Tibial nerve (tissue), 4 donors: ENCODE measurements around the gene IFI27L2. TPM values are rescaled to one million over a fixed set of nuclear protein-coding genes. Genes with fewer than 3 reads are reported as not detected.

Experiments
- DNase-seq, 2 donors: peaks; one replicate each; pipeline ENCODE4 v3.0.0-alpha.2; 2019; ENCODE audit warnings: low spot score in 2 of 2
- H3K27ac ChIP-seq, 4 donors: fragments of 200-600 bp; sonication (generic) in 3 of 4; one replicate each; pipeline ENCODE4 v1.5.1; 2017 to 2019; ENCODE audit warnings: mild to moderate bottlenecking in 1 of 4
- H3K27me3 ChIP-seq, 2 donors: fragments of 200-600 bp; sonication (generic) in 1 of 2; one replicate each; pipeline versions ENCODE4 v1.5.1 to v1.6.0; 2017 to 2019
- H3K36me3 ChIP-seq, 3 donors: fragments of 200-600 bp; sonication (generic); one replicate each; pipeline ENCODE4 v1.5.1; 2018 to 2019
- H3K4me1 ChIP-seq, 4 donors: fragments of 200-600 bp; sonication (generic) in 3 of 4; one replicate each; pipeline ENCODE4 v1.5.1; 2017 to 2019
- H3K4me3 ChIP-seq, 4 donors: fragments of 200-600 bp; sonication (generic) in 3 of 4; one replicate each; pipeline ENCODE4 v1.5.1; 2017 to 2019; ENCODE audit warnings: mild to moderate bottlenecking in 1 of 4, moderate library complexity in 1 of 4
- H3K9me3 ChIP-seq, 4 donors: fragments of 200-600 bp; sonication (generic) in 3 of 4; one replicate each; pipeline ENCODE4 v1.5.1; 2017 to 2019
- CTCF ChIP-seq, 5 experiments: fragments of 200-600 bp in 3 of 5; fragments of 450-650 bp in 2 of 5; sonication (generic) in 3 of 5; IDR thresholded peaks; one replicate each; pipeline ENCODE4 v1.5.1; 2016 to 2019; ENCODE audit warnings: antibody characterized with exemption in 5 of 5, mild to moderate bottlenecking in 3 of 5, moderate library complexity in 2 of 5
- EP300 ChIP-seq, 2 donors: sonication (generic); formaldehyde crosslinking; IDR thresholded peaks; one replicate each; pipeline ENCODE4 v1.6.1; 2017; ENCODE audit warnings: antibody characterized with exemption in 2 of 2, mild to moderate bottlenecking in 1 of 2
- POLR2A ChIP-seq, 2 donors: fragments of 450-650 bp; IDR thresholded peaks; one replicate each; pipeline ENCODE4 v1.6.1; 2017; ENCODE audit warnings: antibody characterized with exemption in 2 of 2, mild to moderate bottlenecking in 2 of 2, moderate library complexity in 2 of 2
- WGBS, 2 donors: methylation state at CpG; one replicate each; pipeline ENCODE4 v1.1.5; 2018; 5-methylcytosine and 5-hydroxymethylcytosine counted together
- total RNA-seq, 4 donors: library from RNA; depleted of rRNA; stranded (reverse); fragments of >200 nt; gene quantifications; one replicate each; pipeline ENCODE4 v1.1.0, GENCODE V29; 2016

The IFI27L2 gene
- total RNA-seq, 4 donors from 2014 or later = 76.8 to 146 (median 129) TPM

- Histone ChIP-seq H3K36me3 (no peaks in the 10 kb centered on the region), H3K9me3 (peaks cover 0 to 8% (median 0%) of the 10 kb centered on the region in 4 donors), H3K27ac (no peak overlapping the region), H3K27me3 (peaks cover 0 to 14% of the 10 kb centered on the region in 2 donors), H3K4me1 (peaks cover 0 to 6% (median 0%) of the 10 kb centered on the region in 4 donors), H3K4me3 (no peak overlapping the region)
- no peak for TF ChIP-seq EP300 (IDR thresholded peaks at IDR 0.05)
- no peak for TF ChIP-seq POLR2A (IDR thresholded peaks at IDR 0.05)
- TF ChIP-seq CTCF (IDR thresholded peaks at IDR 0.05) = no peak
- WGBS, 2 donors = 77 to 85% methylated on average over 9 of the region's 9 CpGs
- no peak for DNase-seq
Observed at GRCh38 chr14:94138251-94138650, 8.8 kb upstream of the IFI27L2 start.

- peak; percentile 88 to 97 for DNase-seq
- peaks cover 0 to 8% (median 0%) of the 10 kb centered on the region in 4 donors for H3K9me3 ChIP-seq
- WGBS, 2 donors = 30 to 55% methylated on average over 9 to 18 of the region's 18 CpGs
- H3K4me1 ChIP-seq = peaks cover 0 to 6% (median 0%) of the 10 kb centered on the region in 4 donors
- no peak overlapping the region for H3K27ac ChIP-seq
- TF ChIP-seq EP300 (IDR thresholded peaks at IDR 0.05) (peak in 1 of 2 donors; percentile 23), CTCF (IDR thresholded peaks at IDR 0.05) (peak; percentile 91 to 98 (median 94)), POLR2A (IDR thresholded peaks at IDR 0.05) (no peak)
- H3K4me3 ChIP-seq = no peak overlapping the region
- H3K27me3 ChIP-seq = peaks cover 0 to 14% of the 10 kb centered on the region in 2 donors
- no peaks in the 10 kb centered on the region for H3K36me3 ChIP-seq
Observed at GRCh38 chr14:94136575-94137331, 7.3 kb upstream of the IFI27L2 start.

- H3K9me3 ChIP-seq = peaks cover 0 to 8% (median 0%) of the 10 kb centered on the region in 4 donors
- WGBS, 2 donors = 73 to 81% methylated on average over 4 of the region's 4 CpGs
- H3K27ac ChIP-seq = no peak overlapping the region
- no peaks in the 10 kb centered on the region for H3K36me3 ChIP-seq
- H3K27me3 ChIP-seq = peaks cover 0 to 14% of the 10 kb centered on the region in 2 donors
- peaks cover 0 to 6% (median 0%) of the 10 kb centered on the region in 4 donors for H3K4me1 ChIP-seq
- H3K4me3 ChIP-seq = no peak overlapping the region
- no peak for TF ChIP-seq EP300 (IDR thresholded peaks at IDR 0.05)
- no peak for TF ChIP-seq CTCF (IDR thresholded peaks at IDR 0.05)
- TF ChIP-seq POLR2A (IDR thresholded peaks at IDR 0.05) = no peak
- DNase-seq = no peak
Observed at GRCh38 chr14:94135476-94135875, 6.1 kb upstream of the IFI27L2 start.

GRCh38 chr14:94132285-94132887 is 3.0 kb upstream of the IFI27L2 start:
- DNase-seq = peak in 1 of 2 donors; percentile 81
- TF ChIP-seq POLR2A (IDR thresholded peaks at IDR 0.05) (no peak), CTCF (IDR thresholded peaks at IDR 0.05) (peak; percentile 64 to 76 (median 72))
- Histone ChIP-seq H3K27me3 (peaks cover 0 to 5% of the 10 kb centered on the region in 2 donors), H3K9me3 (peaks cover 0 to 8% (median 0%) of the 10 kb centered on the region in 4 donors), H3K4me1 (peaks cover 0 to 23% (median 7%) of the 10 kb centered on the region in 4 donors), H3K4me3 (no peak overlapping the region), H3K36me3 (peaks cover 0 to 9% (median 0%) of the 10 kb centered on the region in 3 donors), H3K27ac (no peak overlapping the region)
- WGBS, 2 donors = 44 to 45% methylated on average over 4 of the region's 4 CpGs
